NCI-H748 treated with DMSO at 0.1 percent for 48 hours (cell line): ENCODE data around the gene IGLON5.

ENCODE experiments used
- DNase-seq: peaks from one replicate; lab custom pipeline; 2025; lab: John Stamatoyannopoulos, UW

The IGLON5 gene

GRCh38 chr19:51317968-51318367 lies 6.5 kb downstream of the IGLON5 start:
- DNase-seq: no peak

- DNase-seq: no peak
Measured at GRCh38 chr19:51318687-51319648, 7.5 kb downstream of the IGLON5 start.

- no peak for DNase-seq
Measured at GRCh38 chr19:51319649-51320279, 8.3 kb downstream of the IGLON5 start.

- DNase-seq: no peak
Measured at GRCh38 chr19:51320280-51320657, 8.8 kb downstream of the IGLON5 start.

GRCh38 chr19:51321799-51322198 lies 10.4 kb downstream of the IGLON5 start:
- no peak for DNase-seq

- DNase-seq: no peak
Measured at GRCh38 chr19:51323481-51324166, 12.2 kb downstream of the IGLON5 start.

GRCh38 chr19:51324167-51324481 lies 12.7 kb downstream of the IGLON5 start:
- DNase-seq: no peak

GRCh38 chr19:51325161-51325976 lies 13.9 kb downstream of the IGLON5 start:
- DNase-seq: no peak

GRCh38 chr19:51326216-51327065 lies 15.0 kb downstream of the IGLON5 start:
- no peak for DNase-seq

GRCh38 chr19:51327066-51328001 lies 15.9 kb downstream of the IGLON5 start:
- DNase-seq: no peak

- DNase-seq: no peak
Measured at GRCh38 chr19:51329411-51329810, 18.0 kb downstream of the IGLON5 start.

- no peak for DNase-seq
Measured at GRCh38 chr19:51330366-51330765, 18.9 kb downstream of the IGLON5 start.

- DNase-seq: no peak
Measured at GRCh38 chr19:51331193-51331592, 19.7 kb downstream of the IGLON5 start.

- DNase-seq: no peak
Measured at GRCh38 chr19:51331716-51332115, 20.3 kb downstream of the IGLON5 start.

- no peak for DNase-seq
Measured at GRCh38 chr19:51333836-51334460, 22.5 kb downstream of the IGLON5 start.

GRCh38 chr19:51337141-51337860 lies 25.9 kb downstream of the IGLON5 start:
- DNase-seq: no peak

- no peak for DNase-seq
Measured at GRCh38 chr19:51337861-51338562, 26.6 kb downstream of the IGLON5 start.
